Activated CD4-positive, alpha-beta T cell treated with anti-CD3 and anti-CD28 coated beads for 48 hours (primary cell): ENCODE results near the gene ANKRD60.

Experiments
- DNase-seq: peaks from one replicate; pipeline ENCODE4 v3.0.0-alpha.2; 2020

The ANKRD60 gene

GRCh38 chr20:58222446-58222845 lies 6.0 kb downstream of the ANKRD60 start:
- no peak for DNase-seq

DNA sequence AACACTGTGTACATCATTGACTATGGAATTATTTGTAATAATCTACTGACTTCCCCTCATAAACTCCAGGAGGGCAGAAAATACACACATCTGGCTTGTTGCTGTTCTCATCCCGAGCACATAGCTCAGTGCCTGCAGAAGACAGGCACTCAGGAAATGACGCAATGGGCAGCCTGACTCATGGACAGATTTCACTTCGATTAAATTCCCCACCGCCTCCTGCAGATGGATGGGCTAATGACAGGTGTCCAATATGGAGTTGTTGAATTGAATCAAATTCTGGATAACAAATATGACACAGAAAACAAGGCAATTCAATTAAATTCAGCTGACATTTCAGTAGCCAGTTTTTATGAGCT lies 9.1 kb downstream of the ANKRD60 start:
- no peak for DNase-seq

- no peak for DNase-seq
Observed at GRCh38 chr20:58218665-58219341, 9.7 kb downstream of the ANKRD60 start.

GRCh38 chr20:58216334-58216733 lies 12.1 kb downstream of the ANKRD60 start:
- DNase-seq, result no peak

DNA sequence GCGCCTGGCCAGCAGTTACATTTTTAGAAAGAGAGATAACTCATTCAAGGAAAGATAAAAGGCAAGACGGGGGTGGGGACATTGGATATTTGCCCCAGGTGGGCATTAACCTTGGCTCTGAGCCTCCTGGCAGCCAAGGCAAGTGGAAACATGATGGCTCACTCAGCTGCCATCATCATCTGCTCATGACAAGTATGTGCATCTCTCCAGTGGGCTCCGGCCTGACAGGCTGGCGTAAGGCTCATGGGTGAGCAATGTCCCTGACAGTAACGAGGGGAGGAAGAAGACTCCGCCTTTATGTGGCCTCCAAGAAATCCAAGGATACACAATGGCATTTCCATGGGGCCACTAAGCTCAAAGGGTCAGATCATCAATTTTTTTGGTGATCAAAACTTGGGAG lies 13.3 kb downstream of the ANKRD60 start:
- DNase-seq, result no peak

DNA sequence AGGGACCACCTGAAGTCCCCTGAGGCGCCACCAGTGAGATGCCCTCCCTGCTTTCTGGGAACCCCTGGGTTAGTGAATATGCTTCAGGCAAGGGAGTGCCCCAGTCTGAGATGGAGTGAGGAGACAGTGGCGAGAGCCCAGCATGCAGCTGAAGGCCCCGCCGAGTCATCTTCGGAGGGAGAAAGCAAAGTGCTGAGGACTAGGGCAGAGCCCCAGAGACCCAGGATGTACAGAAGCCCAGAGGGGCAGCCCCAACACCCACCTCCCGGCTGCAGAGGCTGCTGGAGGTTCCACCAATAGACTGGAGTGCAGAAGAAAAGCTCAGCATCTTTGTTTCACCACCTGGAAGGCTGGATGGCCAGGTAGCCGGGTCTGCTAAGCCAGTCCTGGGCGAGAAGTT lies 14.1 kb downstream of the ANKRD60 start:
- no peak for DNase-seq

GRCh38 chr20:58213716-58214115 lies 14.7 kb downstream of the ANKRD60 start:
- DNase-seq, result no peak

DNA sequence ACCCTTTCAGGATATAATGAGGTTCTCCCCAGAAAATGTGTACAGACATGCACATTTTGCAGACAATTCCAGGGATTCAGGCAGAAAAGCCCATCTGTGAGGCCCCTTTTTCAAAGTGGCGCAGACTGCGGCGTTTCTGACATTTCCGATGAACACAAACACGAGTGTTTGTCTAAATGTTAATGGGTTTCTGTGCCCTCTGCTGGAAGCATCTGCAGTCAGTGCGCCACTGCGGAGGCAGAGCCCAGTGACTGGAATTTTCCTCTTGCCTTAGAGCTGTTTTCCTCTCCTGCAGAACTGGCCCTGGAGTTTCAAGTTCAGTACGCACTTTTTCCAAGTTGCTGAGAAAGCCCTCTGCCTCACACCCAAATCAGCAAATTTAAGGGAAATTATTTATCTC lies 15.3 kb downstream of the ANKRD60 start:
- no peak for DNase-seq

GRCh38 chr20:58212636-58213035 lies 15.8 kb downstream of the ANKRD60 start:
- DNase-seq, result no peak

GRCh38 chr20:58210398-58210747 lies 18.1 kb downstream of the ANKRD60 start:
- no peak for DNase-seq

GRCh38 chr20:58209652-58210397 lies 18.6 kb downstream of the ANKRD60 start:
- peak; percentile 92 for DNase-seq

DNA sequence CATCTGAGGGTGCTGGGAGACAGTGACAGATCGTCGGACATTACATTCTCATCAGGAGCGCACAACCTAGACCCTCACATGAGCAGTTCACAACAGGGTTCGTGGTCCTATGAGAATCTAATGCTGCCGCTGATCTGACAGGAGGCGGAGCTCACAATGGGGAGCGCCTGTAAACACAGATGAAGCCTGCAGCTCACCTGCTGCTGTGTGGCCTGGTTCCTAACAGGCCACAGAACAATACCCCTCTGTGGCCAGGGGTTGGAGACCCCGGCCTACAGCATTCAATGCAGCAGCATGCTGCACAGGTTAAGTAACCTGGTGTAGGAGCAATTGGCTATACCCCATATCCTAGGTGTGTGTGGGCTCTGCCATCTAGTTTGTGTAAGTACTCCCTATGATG lies 19.5 kb downstream of the ANKRD60 start:
- DNase-seq, result no peak

DNA sequence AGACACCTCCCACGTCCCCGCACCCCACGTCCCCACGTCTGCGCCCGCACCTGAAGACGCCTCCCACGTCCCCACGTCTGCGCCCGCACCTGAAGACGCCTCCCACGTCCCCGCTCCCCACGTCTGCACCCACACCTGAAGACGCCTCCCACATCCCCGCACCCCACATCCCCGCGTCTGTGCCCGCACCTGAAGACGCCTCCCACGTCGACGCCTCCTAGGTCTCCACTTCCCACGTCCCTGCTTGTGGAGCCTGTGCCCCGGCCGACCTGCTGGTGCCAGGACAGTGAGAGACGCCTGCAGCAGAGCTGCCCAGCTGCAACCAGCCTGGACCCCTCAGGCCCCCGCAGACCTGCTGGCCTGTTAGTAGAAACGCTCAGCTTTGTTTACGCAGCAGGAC lies 22.6 kb downstream of the ANKRD60 start:
- no peak for DNase-seq

DNA sequence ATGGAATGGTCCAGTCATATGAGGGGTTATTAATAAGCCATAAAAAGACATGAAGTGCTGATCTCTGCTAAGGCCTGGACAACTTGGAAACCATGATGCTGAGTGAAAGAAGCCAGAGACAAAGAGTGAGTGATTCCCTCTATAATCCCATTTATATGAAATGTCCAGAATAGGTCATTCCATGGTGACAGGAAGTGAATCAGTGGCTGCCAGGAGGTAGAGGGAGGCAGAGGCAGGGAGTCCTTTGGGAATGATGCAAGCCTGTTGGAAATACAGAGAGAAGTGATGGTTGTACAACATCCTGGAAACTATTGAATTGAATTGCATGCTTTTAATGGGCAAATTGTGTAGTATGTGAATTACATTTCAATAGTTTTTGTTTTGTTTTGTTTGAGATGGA lies 26.4 kb downstream of the ANKRD60 start:
- DNase-seq, result no peak

GRCh38 chr20:58201616-58202015 lies 26.8 kb downstream of the ANKRD60 start:
- no peak for DNase-seq

- no peak for DNase-seq
Observed at GRCh38 chr20:58199469-58199868, 29.0 kb downstream of the ANKRD60 start.

DNA sequence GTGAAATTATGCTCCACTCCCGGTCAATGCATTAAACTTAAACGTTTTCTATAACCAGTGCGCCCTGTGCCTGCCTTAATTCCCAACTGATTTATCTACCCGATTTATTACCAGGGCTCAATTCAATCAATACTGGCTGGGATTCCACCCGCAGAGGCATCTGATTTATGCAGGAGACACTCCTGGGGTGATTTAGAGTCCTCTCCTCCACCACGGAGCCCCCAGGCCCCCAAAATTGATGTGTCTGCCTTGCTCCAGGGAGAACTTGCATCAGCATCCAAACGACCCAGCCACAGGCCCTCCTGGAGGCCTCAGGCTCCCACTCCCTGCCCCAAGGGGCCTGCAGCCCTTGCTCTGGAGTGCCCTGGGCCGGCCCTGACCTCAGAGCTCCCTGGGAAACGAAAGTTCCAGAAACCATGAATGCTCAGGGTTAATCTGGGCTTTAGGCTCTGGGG lies 29.5 kb downstream of the ANKRD60 start:
- no peak for DNase-seq

DNA sequence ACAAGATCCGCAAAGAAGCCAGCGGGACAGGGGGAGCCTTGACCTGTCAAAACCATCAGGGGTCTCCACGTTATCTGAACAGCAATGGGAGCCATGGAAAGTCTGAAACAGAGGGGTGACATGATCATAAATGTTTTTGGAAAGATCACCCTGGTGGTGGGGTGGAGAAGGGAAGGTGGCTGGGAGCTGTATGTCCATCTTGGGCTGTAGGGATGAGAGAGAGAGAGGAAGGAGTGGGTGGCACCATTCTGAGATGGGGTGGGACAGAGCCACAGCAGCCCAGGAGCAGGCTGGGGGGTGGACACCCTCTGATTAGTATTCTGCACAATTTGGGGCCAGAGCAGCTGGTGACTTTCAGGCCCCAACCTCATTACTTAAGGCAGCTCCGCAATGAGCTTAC lies 30.1 kb downstream of the ANKRD60 start:
- DNase-seq, result no peak

- no peak for DNase-seq
Observed at GRCh38 chr20:58197185-58197469, 31.3 kb downstream of the ANKRD60 start.

GRCh38 chr20:58196402-58197184 lies 31.9 kb downstream of the ANKRD60 start:
- DNase-seq, result no peak

DNA sequence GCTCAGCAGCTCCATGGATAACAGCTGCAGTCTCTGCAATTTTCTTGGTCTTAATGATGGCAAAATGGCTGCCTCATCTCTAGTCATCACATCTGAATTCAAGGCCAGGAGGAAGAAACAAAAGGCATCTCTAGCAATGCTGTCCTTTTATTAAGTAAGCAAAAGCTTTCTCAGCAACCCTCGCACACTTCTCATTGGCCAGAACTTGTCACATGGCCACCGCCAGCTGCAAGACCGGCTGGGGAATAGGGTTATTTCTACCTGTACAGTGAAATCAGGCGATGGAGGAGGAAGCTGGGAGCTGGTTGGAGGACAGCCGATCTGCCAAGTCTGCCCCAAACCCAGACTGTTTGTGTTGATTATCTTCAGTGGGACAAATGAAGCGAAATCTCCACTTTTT lies 33.4 kb downstream of the ANKRD60 start:
- DNase-seq, result no peak

GRCh38 chr20:58194175-58194791 lies 34.2 kb downstream of the ANKRD60 start:
- DNase-seq, result no peak

- peak; percentile 58 for DNase-seq
Observed at GRCh38 chr20:58192567-58192966, 35.9 kb downstream of the ANKRD60 start.

DNA sequence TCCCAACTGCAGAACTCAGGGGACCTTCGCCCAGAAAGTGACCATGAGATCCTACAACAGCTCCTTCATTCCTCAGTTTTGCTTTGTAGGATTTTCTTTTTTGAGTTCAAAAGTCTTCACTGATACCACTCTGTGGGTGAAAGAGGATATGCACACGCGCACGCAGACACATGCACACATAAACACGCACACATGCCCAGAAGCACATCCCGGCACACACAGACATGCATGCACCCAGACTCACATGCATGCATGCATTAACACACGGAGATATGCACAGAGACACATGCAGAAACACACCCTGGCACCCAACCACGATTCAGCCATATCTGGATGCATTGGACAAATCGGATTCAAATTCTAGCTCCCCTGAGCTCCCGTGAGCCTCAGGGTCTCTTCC lies 36.4 kb downstream of the ANKRD60 start:
- no peak for DNase-seq
